Hepatocyte (in vitro differentiated cells): Measurements from ENCODE around the gene ZNF322. TPM values are rescaled to one million over a fixed set of nuclear protein-coding genes. Genes with fewer than 3 reads are reported as not detected.
"Not testable (repeated sequence)": the region's sequence is repeated elsewhere in the genome, so short reads cannot be mapped to it uniquely, and the experiment has no call there.

ENCODE experiments used
- DNase-seq: peaks from one replicate; pipeline ENCODE4 v3.0.0-alpha.2; 2016; ENCODE audit warnings: low spot score
- H2AFZ ChIP-seq: fragments of 200-600 bp; sonication (generic); 2 replicates; pipeline ENCODE4 v1.6.0; 2016; ENCODE audit warnings: antibody characterized with exemption, mild to moderate bottlenecking
- H3K27ac ChIP-seq: fragments of 200-600 bp; sonication (generic); 2 replicates; pipeline ENCODE4 v1.5.1; 2016; ENCODE audit warnings: mild to moderate bottlenecking
- H3K27me3 ChIP-seq: fragments of 200-600 bp; sonication (generic); 2 replicates; pipeline ENCODE4 v1.6.1; 2016
- H3K36me3 ChIP-seq: fragments of 200-600 bp; sonication (generic); replicated peaks from 2 replicates; pipeline ENCODE4 v1.5.1; 2016; ENCODE audit warnings: low read depth; ENCODE audit not compliant: insufficient read depth
- H3K4me1 ChIP-seq: fragments of 200-600 bp; sonication (generic); 2 replicates; pipeline ENCODE4 v1.5.1; 2016; ENCODE audit warnings: mild to moderate bottlenecking, moderate library complexity; ENCODE audit not compliant: insufficient read depth
- H3K4me2 ChIP-seq: fragments of 200-600 bp; sonication (generic); 2 replicates; pipeline ENCODE4 v1.6.0; 2016
- H3K4me3 ChIP-seq: fragments of 200-600 bp; sonication (generic); 2 replicates; pipeline ENCODE4 v1.5.1; 2016; ENCODE audit warnings: mild to moderate bottlenecking
- H3K79me2 ChIP-seq: fragments of 200-600 bp; sonication (generic); 2 replicates; pipeline ENCODE4 v1.6.0; 2017; ENCODE audit warnings: mild to moderate bottlenecking
- H3K9me2 ChIP-seq: fragments of 200-600 bp; sonication (generic); replicated peaks from 2 replicates; pipeline ENCODE4 v1.6.0; 2017; ENCODE audit warnings: mild to moderate bottlenecking; ENCODE audit not compliant: insufficient read depth
- H3K9me3 ChIP-seq: fragments of 200-600 bp; sonication (generic); 2 replicates; pipeline ENCODE4 v1.5.1; 2016; ENCODE audit warnings: low read depth, mild to moderate bottlenecking
- H4K20me1 ChIP-seq: fragments of 200-600 bp; sonication (generic); 2 replicates; pipeline ENCODE4 v1.6.0; 2016; ENCODE audit warnings: mild to moderate bottlenecking; ENCODE audit not compliant: insufficient read depth, poor library complexity, severe bottlenecking
- EZH2 ChIP-seq: fragments of 200-600 bp; sonication (generic); IDR thresholded peaks from 2 replicates; pipeline ENCODE4 v1.6.1; 2016; ENCODE audit warnings: antibody characterized with exemption, mild to moderate bottlenecking, borderline replicate concordance
- EZH2phosphoT487 ChIP-seq: fragments of 200-600 bp; sonication (generic); IDR thresholded peaks from one replicate; pipeline ENCODE4 v1.6.1; 2018; ENCODE audit warnings: antibody characterized with exemption, mild to moderate bottlenecking, low read depth, moderate library complexity; ENCODE audit not compliant: unreplicated experiment, severe bottlenecking
- WGBS: methylation state at CpG from one replicate; pipeline ENCODE4 v1.1.6; 2016; ENCODE audit warnings: low lambda C conversion rate; ENCODE audit errors: missing lambda C conversion rate; 5-methylcytosine and 5-hydroxymethylcytosine counted together
- polyA plus RNA-seq: library from polyadenylated mRNA; unstranded; fragments of >200 nt; fragmentation: Nextera tagmentation; extraction: Ambion mirVana; gene quantifications from 2 replicates; pipeline ENCODE4 v1.2.1, GENCODE V29; 2016
- total RNA-seq: library from RNA; depleted of rRNA; stranded (reverse); fragments of >200 nt; gene quantifications from 2 replicates; pipeline ENCODE4 v1.2.3, GENCODE V29; 2014
- TF ChIP-seq, protein P1 (sequence below): fragments of 200-600 bp; sonication (generic); IDR thresholded peaks from 2 replicates; pipeline ENCODE4 v1.5.1; 2016; ENCODE audit warnings: antibody characterized with exemption, mild to moderate bottlenecking; ENCODE audit not compliant: poor library complexity

The ZNF322 gene
- total and polyA plus RNA-seq, 2 experiments from 2014 or later: 14.3 to 23.6 TPM

DNA sequence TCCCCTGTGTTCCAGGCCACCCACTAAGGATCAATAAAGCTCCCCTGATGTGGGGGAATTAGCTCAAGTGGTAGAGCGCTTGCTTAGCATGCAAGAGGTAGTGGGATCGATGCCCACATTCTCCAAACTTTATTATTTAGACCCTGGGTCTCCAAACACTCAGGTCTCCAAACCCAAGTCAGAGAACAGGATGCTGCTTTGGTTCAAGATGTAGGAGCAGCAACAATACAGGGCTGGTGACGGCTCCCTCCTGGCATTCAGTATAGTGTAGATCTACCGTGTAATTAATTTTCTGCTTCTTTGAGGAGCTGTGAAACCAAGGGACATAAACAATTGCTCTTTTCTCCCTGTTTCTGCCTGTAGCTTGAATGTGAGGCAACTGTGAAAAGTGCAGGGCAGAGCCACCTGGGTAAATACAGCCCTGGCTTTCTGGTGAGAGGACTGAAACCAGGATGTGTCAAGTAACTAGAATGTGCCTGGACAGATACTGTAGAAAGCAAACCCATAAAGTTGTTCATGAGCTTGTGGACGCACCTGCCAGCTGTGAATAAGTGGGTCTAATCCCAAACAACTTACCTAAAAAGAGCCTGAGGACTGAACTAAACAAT, 23.0 kb upstream of the ZNF322 start:
- not testable (repeated sequence) for H2AFZ ChIP-seq, H3K27ac ChIP-seq, H4K20me1 ChIP-seq, H3K9me2 ChIP-seq, DNase-seq, H3K4me3 ChIP-seq, H3K79me2 ChIP-seq, H3K4me2 ChIP-seq, H3K9me3 ChIP-seq, H3K36me3 ChIP-seq, H3K27me3 ChIP-seq, H3K4me1 ChIP-seq
- WGBS: 50% methylated on average over 1 of the region's 5 CpGs

GRCh38 chr6:26673287-26673686, 13.7 kb upstream of the ZNF322 start:
- not testable (repeated sequence) for H3K4me3 ChIP-seq, H3K27me3 ChIP-seq, H3K9me3 ChIP-seq, H4K20me1 ChIP-seq, H3K79me2 ChIP-seq, H3K4me2 ChIP-seq, H3K27ac ChIP-seq, H3K9me2 ChIP-seq, H3K36me3 ChIP-seq, DNase-seq, H2AFZ ChIP-seq, H3K4me1 ChIP-seq
- no CpG with 5 or more reads among the region's 5 CpGs for WGBS

DNA sequence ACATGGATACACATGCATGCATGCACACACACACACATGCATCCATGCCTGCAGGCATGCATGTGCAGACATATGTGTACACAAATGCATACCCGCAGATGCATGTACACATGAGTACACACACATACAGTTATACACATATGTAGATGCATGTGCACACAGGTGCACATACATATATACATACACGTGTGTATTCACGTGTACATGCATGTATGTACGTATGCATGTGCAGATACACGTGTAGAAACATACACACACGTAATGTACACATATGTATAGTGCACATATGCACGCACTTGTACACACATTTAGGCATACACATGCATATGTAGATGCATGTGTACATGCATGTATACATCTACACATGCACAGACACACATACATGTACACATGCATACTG, 11.0 kb upstream of the ZNF322 start:
- H3K9me2 ChIP-seq, H3K4me3 ChIP-seq: not testable (repeated sequence)
- 82% methylated on average over 7 of the region's 7 CpGs for WGBS

DNA sequence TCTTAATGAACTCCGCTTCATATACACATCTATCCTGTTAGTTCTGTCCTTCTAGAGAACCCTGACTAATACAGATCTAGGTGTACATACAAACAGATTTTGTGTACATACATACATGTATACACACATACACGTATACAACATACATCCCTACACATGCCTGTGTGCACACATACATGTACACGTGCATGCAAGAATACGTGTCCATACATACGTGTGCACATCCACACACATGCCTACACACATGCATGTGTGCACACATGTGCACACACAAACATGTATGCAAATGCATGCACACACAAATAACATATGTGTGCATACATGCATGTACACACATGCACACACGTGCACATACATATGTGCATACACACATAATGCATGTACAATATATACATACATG, 10.5 kb upstream of the ZNF322 start:
- not testable (repeated sequence) for H3K9me2 ChIP-seq, H2AFZ ChIP-seq, H4K20me1 ChIP-seq, H3K9me3 ChIP-seq, DNase-seq, H3K4me2 ChIP-seq, H3K79me2 ChIP-seq, H3K36me3 ChIP-seq, H3K27ac ChIP-seq, H3K4me1 ChIP-seq, H3K4me3 ChIP-seq, H3K27me3 ChIP-seq
- WGBS: 84% methylated on average over 6 of the region's 6 CpGs

More for the DNA sequence above, 11.0 kb upstream of the ZNF322 start:
- H4K20me1 ChIP-seq, H3K27ac ChIP-seq, DNase-seq, H3K4me1 ChIP-seq, H3K79me2 ChIP-seq, H3K4me2 ChIP-seq, H3K36me3 ChIP-seq, H3K27me3 ChIP-seq, H2AFZ ChIP-seq, H3K9me3 ChIP-seq: not testable (repeated sequence)

DNA sequence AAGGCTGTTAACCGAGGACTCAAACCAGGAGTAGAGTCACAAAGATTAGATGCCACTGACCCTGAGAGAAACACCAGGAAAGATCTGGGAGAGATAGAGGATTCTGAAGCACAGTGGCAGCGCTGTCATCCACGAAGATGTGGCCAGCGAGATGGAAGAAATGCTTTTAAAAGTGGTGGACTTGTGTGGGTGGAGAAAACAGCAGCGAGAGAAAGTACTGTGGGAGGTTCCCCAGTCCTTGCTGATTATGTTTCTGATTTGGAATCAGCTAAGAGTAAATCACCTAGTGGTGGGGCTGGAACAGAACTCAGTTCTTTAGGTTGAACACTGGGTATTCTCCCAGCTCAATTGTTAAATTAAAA, 435 bp upstream of the ZNF322 start:
- peak overlapping the region; percentile 76 for H3K4me2 ChIP-seq
- peak; percentile 29 for DNase-seq
- H2AFZ ChIP-seq: peak overlapping the region; percentile 92
- peaks cover 13% of the 10 kb centered on the region for H4K20me1 ChIP-seq
- 2% methylated on average over 5 of the region's 5 CpGs for WGBS
- H3K4me3 ChIP-seq: peak overlapping the region; percentile 42
- peak overlapping the region; percentile 80 for H3K27ac ChIP-seq
- H3K79me2 ChIP-seq: peaks cover 37% of the 10 kb centered on the region
- H3K36me3 ChIP-seq: no peaks in the 10 kb centered on the region
- H3K9me3 ChIP-seq: no peaks in the 10 kb centered on the region
- H3K9me2 ChIP-seq: no peaks in the 10 kb centered on the region
- TF ChIP-seq, protein P1, sequence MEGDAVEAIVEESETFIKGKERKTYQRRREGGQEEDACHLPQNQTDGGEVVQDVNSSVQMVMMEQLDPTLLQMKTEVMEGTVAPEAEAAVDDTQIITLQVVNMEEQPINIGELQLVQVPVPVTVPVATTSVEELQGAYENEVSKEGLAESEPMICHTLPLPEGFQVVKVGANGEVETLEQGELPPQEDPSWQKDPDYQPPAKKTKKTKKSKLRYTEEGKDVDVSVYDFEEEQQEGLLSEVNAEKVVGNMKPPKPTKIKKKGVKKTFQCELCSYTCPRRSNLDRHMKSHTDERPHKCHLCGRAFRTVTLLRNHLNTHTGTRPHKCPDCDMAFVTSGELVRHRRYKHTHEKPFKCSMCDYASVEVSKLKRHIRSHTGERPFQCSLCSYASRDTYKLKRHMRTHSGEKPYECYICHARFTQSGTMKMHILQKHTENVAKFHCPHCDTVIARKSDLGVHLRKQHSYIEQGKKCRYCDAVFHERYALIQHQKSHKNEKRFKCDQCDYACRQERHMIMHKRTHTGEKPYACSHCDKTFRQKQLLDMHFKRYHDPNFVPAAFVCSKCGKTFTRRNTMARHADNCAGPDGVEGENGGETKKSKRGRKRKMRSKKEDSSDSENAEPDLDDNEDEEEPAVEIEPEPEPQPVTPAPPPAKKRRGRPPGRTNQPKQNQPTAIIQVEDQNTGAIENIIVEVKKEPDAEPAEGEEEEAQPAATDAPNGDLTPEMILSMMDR: peak; percentile 7
- TF ChIP-seq EZH2phosphoT487 (no peak), EZH2 (no peak)
- H3K27me3 ChIP-seq: peaks cover 22% of the 10 kb centered on the region
- peaks cover 6% of the 10 kb centered on the region for H3K4me1 ChIP-seq
